MM.1S (cell line): ENCODE measurements around the gene ZNF304.

Source experiments
- EZH2 ChIP-seq: fragments of 300-600 bp; sonication (generic); optimal IDR thresholded peaks from 2 replicates; pipeline ENCODE3; 2017; ENCODE audit warnings: low read depth, mild to moderate bottlenecking, antibody characterized with exemption, low read length, mixed read lengths
- TF ChIP-seq, protein P1 (sequence below): fragments of 300-600 bp; sonication (generic); IDR thresholded peaks from 2 replicates; pipeline ENCODE4 v1.5.1; 2016; ENCODE audit warnings: antibody characterized with exemption, low read length, mixed read lengths

GRCh38 chr19:57321751-57322150 is 29.3 kb upstream of the ZNF304 start:
- TF ChIP-seq, protein P1, sequence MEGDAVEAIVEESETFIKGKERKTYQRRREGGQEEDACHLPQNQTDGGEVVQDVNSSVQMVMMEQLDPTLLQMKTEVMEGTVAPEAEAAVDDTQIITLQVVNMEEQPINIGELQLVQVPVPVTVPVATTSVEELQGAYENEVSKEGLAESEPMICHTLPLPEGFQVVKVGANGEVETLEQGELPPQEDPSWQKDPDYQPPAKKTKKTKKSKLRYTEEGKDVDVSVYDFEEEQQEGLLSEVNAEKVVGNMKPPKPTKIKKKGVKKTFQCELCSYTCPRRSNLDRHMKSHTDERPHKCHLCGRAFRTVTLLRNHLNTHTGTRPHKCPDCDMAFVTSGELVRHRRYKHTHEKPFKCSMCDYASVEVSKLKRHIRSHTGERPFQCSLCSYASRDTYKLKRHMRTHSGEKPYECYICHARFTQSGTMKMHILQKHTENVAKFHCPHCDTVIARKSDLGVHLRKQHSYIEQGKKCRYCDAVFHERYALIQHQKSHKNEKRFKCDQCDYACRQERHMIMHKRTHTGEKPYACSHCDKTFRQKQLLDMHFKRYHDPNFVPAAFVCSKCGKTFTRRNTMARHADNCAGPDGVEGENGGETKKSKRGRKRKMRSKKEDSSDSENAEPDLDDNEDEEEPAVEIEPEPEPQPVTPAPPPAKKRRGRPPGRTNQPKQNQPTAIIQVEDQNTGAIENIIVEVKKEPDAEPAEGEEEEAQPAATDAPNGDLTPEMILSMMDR, result no peak
- no peak for TF ChIP-seq EZH2
